Measurements from ENCODE around the gene ANP32E. TPM values are rescaled to one million over a fixed set of nuclear protein-coding genes. Genes with fewer than 3 reads are reported as not detected.
A peak's percentile ranks its signal among the peaks of the same experiment; 100 is the strongest.

Gene ANP32E
- total and polyA plus RNA-seq, 2 of the 13 experiments (the other 11 are each of a cell fraction or from before 2014, with no cell fraction given): 10.3 to 53.0 TPM

- TF ChIP-seq ZNF333 (CRISPR knock-in tag; IDR thresholded peaks at IDR 0.05; ENCODE audit: borderline replicate concordance): peak; percentile 74; the same call in 1 of the 2 replicates
- TF ChIP-seq NCOA5 (CRISPR knock-in tag; IDR thresholded peaks at IDR 0.05): no peak
- TF ChIP-seq MBD4 (IDR thresholded peaks at IDR 0.05; ENCODE audit: borderline replicate concordance, low read length): no peak
- TF ChIP-seq ZNF274 (CRISPR knock-in tag; IDR thresholded peaks at IDR 0.05): peak; percentile 69; the same call in 1 of the 2 replicates
- TF ChIP-seq RORA (CRISPR knock-in tag; IDR thresholded peaks at IDR 0.05): no peak
- TF ChIP-seq PITX1 (CRISPR knock-in tag; IDR thresholded peaks at IDR 0.05): peak; percentile 98
- TF ChIP-seq SRSF1 (optimal IDR thresholded peaks at IDR 0.05; ENCODE audit: low read depth, low read length): peak; percentile 89
- TF ChIP-seq ZFP36 (IDR thresholded peaks at IDR 0.05; ENCODE audit: borderline replicate concordance, low read depth, low read length, partially characterized antibody): no peak
- peak; percentile 97 for TF ChIP-seq ASH2L (IDR thresholded peaks at IDR 0.05; ENCODE audit: insufficient read length, low read depth, low read length)
- TF ChIP-seq XRCC5 (optimal IDR thresholded peaks at IDR 0.05; ENCODE audit: low read length): peak; percentile 79
- no peak for TF ChIP-seq GPBP1L1 (CRISPR knock-in tag; IDR thresholded peaks at IDR 0.05)
- TF ChIP-seq PPARG (CRISPR knock-in tag; conservative IDR thresholded peaks at IDR 0.05): no peak
- no peak; the same call in 1 of the 2 replicates for TF ChIP-seq ZNF556 (CRISPR knock-in tag; IDR thresholded peaks at IDR 0.05; ENCODE audit: borderline replicate concordance)
- TF ChIP-seq ELF3 (CRISPR knock-in tag; IDR thresholded peaks at IDR 0.05): peak; percentile 27; the same call in 1 of the 2 replicates
- 0 out of 2 replicates have a peak, but pooled peaks have one; percentile 16 for TF ChIP-seq NCOA2 (CRISPR knock-in tag; IDR thresholded peaks at IDR 0.05)
- no peak for TF ChIP-seq GTF3A (CRISPR knock-in tag; conservative IDR thresholded peaks at IDR 0.05)
- peak; percentile 64; the same call in 1 of the 2 replicates for TF ChIP-seq ZNF788 (CRISPR knock-in tag; IDR thresholded peaks at IDR 0.05; ENCODE audit: borderline replicate concordance)
- TF ChIP-seq ZNF432 (CRISPR knock-in tag; IDR thresholded peaks at IDR 0.05; ENCODE audit: borderline replicate concordance): no peak
- 0 out of 2 replicates have a peak, but pooled peaks have one; percentile 16 for TF ChIP-seq HNF4A (CRISPR knock-in tag; IDR thresholded peaks at IDR 0.05)
- no peak for TF ChIP-seq CSRNP1 (CRISPR knock-in tag; IDR thresholded peaks at IDR 0.05)
- peak; percentile 73; the same call in 1 of the 2 replicates for TF ChIP-seq MYC (CRISPR knock-in tag; IDR thresholded peaks at IDR 0.05; ENCODE audit: borderline replicate concordance)
- TF ChIP-seq ARHGAP35 (CRISPR knock-in tag; IDR thresholded peaks at IDR 0.05; ENCODE audit: borderline replicate concordance): no peak
- 0 out of 2 replicates have a peak, but pooled peaks have one; percentile 54 for TF ChIP-seq ZNF761 (CRISPR knock-in tag; conservative IDR thresholded peaks at IDR 0.05)
- no peak for TF ChIP-seq NFRKB (IDR thresholded peaks at IDR 0.05)
- no peak for TF ChIP-seq ZNF34 (CRISPR knock-in tag; IDR thresholded peaks at IDR 0.05; ENCODE audit: borderline replicate concordance)
- TF ChIP-seq MAX (IDR thresholded peaks at IDR 0.05): peak; percentile 65
- TF ChIP-seq ZSCAN31 (CRISPR knock-in tag; IDR thresholded peaks at IDR 0.05; ENCODE audit: low read depth): peak; percentile 61; the same call in 1 of the 2 replicates
- no peak for TF ChIP-seq ZBTB3 (CRISPR knock-in tag; IDR thresholded peaks at IDR 0.05; ENCODE audit: borderline replicate concordance, low read depth)
- TF ChIP-seq ZFYVE20 (CRISPR knock-in tag; IDR thresholded peaks at IDR 0.05; ENCODE audit: borderline replicate concordance, low read depth): no peak
These were observed 32.9 kb upstream of the ANP32E start, which contains the start of gene APH1A (continued) for GRCh38 chr1:150268705-150269403.
